NOMO-1 (cell line): ENCODE measurements around the gene ZNF239.
"Not testable (repeated sequence)": the region's sequence is repeated elsewhere in the genome, so short reads cannot be mapped to it uniquely, and the experiment has no call there.

Experiments used
- DNase-seq, 2 experiments: peaks; one replicate each; lab custom pipeline; 2025; ENCODE audit not compliant: unreplicated experiment in 2 of 2; lab: John Stamatoyannopoulos, UW

Gene ZNF239

DNA sequence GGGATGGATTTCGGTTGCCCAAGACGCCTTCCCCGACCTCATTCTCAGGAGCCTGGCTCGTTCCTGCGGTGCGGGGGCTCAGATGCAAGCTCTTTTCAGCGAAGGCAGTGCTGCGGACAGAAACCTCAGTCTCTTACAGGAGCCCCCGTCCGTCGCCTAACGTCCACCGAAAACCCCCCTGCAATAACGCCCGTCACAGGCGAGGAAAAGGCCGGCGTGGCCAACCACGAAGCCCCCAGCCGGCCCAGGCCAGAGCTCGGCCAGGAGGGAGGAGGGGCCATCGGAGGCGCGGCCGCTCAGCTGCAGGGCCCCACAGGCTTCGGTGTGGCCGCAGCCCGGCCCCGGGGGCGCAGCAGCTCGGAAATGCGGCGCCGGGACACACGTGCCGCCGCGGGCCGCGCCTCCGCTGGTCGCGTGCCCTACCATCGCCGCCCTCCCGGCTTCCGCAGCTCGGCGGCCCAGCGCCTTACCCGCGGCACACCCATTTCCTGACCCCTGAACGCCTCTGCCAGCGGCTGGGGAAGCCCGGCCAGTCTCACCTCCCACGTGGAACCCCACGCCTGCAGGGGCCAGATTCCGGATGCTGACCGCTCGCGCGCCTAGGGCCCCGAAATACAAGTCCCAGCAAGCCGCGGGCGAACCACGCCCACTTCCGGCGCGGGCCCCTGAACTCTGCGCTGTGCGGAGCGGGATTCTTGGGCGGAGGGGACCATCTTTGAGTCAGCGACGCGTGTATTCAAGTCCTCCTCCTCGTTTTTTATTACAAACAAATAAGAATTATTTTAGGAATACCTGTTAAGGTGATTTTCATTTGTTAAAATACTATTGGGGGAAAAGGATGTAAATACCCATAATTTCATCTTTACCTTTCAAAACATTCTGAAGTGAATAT is at the start of gene ZNF239:
TSS of gene ZNF239 (minus strand) at position 616 of the 892 bp plus-strand sequence. CDS start 16,537 bp downstream, outside the sequence.
- peak; percentile 29 to 53 for DNase-seq

DNA sequence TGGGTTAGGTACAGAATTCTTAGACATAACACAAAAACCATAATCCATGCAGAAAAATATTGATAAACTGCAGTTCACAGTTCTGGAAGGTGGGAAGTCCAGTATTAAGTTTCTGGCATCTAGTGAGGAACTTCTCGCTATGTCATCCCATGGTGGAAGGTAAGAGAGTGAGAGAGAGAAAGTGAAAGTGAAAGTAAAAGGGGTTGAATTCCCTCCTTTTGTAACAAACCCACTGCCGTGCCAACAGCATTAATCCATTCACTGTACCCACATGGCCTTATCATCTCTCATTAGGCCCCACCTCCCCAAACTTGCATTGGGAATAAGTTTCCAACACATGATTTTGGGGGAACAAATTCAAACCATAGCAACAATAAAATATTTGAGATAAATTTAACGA is 48.9 kb upstream of the ZNF239 start:
- no peak for DNase-seq

DNA sequence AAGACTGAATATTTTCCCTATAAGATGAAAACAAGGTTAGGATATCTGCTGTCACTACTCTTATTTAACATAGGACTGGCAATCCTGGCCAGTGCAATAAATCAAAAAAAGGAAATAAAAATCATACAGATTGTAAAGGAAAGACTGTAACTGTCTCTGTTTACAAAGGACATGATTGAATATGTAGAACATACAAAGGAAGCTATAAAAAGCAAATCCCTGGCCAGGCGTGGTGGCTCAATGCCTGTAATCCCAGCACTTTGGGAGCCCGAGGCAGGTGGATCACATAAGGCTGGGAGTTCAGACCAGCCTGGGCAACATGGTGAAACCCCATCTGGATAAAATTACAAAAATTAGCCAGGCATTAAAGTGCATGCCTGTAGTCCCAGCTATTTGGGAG is 47.6 kb upstream of the ZNF239 start:
- DNase-seq = no peak

DNA sequence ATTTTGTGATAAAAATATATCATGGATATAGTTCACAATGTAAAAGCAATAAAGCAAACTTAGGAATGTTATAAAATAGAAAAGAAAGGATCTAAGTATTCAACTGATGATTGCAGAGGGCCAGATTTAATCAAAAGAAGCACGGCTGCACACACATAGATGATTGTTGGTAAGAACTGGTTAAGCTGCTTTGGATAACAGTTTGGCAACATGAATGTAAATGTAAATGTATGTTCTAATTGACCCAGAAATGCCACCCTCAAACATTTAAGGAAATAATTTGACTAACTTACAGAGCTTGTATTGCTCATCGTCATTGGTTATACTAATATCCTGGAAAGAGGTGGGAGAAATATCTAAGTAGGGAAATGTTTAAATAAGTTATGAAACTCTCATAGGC is 45.0 kb upstream of the ZNF239 start:
- no peak for DNase-seq

DNA sequence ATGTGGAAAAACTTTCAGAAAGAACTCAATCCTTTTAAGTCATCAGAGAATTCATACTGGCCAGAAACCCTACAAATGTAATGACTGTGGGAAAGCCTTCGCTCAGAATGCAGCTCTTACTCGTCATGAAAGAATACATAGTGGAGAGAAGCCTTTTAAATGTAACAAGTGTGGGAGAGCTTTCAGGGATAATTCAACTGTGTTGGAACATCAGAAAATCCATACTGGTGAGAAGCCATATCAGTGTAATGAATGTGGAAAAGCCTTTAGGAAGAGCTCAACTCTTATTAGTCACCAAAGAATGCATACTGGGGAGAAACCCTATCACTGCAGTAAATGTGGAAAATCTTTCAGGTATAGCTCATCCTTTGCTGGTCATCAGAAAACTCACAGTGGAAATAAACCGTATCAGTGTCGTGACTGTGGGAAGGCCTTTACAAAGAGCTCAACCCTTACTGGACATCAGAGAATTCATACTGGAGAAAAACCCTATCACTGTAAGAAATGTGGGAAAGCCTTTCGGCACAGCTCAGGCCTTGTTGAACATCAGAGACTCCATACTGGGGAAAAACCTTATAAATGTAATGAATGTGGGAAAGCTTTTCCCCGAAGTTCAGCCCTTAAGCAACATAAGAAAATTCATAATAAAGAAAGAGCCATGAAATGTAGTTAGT is 42.4 kb upstream of the ZNF239 start:
- no peak for DNase-seq

DNA sequence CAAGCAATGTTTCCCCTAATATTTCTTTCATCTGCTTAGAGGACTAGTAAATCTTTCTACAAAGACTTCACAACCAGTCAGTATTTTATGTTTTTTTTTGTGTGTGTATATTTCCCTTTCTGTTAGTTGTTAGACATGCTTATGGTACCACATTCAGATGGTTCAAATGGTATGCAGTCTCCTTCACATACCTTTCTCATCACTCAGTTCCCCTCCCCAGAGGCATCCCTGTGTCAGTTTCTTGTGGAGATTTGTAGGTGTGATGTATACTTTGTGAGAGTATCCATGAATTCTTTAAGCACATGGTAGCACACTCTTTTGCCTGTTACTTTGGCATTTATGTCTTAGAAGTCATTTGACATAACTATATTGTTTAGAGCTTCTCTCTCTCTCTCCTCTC is 36.2 kb upstream of the ZNF239 start:
- no peak for DNase-seq

DNA sequence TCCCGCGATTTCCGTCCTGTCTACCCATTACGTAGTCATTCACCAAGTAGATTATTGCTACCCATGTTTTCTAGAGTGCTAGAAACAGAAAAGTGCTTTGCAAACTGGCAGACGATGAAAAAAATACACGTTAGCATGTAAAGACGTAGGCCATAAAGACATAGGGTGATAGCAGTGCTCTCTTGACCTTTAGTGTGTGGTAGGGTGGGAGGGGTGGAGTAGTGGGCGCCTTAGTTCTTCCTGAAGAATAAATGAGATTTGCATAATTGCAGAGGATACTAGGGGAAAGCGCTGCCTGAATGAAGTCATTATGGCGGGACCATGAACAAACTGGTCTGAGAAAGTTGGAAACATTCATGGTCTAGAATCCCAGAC is 32.8 kb upstream of the ZNF239 start:
- no peak for DNase-seq

DNA sequence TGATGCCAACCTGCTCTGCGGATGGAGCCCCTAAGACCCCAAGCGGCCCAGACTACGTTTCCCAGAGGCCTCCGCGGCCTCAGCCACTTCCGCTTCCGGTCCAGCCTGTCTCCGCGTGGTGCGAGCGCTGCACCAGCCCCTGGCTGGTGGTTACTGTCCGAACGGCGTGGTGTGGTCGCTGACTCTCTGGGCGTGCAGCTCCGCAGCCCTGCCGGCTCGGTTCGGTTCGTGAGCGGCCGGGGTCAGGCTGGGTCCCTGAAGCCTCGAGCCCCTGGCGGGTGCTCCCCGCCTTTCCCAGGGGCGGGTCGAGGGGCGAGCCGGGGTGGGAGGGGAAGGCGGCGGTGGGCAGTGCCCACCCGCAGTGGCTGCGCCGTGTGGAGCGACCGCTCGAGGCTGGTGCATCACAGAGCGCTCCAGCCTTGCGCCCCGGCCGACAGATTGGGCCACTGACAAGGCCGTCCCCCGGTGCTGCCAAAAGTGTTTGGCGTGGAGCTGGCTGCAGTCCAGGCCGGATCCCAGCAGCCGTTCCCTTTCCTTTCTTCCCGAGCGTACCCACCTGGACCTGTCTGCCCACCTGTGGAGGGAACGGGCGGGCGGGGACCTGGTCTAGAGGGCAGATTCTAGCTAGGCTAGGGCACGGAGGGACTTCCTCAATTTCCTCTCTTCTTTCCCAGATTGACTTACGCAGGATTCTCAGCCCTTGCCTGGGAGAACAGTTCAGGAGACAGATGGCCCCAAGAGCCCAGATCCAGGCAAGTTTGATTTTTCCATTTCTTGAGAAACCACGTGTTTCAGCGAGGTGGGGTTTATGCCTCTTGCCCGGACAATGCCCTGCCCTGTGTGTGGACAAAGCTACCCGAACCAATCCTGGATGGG is 32.1 kb upstream of the ZNF239 start, which contains the start of gene ZNF485:
TSS of gene ZNF485 (plus strand) at position 116 of the 876 bp plus-strand sequence. CDS start at position 729, 613 bp downstream.
- peak; percentile 18 to 71 for DNase-seq

DNA sequence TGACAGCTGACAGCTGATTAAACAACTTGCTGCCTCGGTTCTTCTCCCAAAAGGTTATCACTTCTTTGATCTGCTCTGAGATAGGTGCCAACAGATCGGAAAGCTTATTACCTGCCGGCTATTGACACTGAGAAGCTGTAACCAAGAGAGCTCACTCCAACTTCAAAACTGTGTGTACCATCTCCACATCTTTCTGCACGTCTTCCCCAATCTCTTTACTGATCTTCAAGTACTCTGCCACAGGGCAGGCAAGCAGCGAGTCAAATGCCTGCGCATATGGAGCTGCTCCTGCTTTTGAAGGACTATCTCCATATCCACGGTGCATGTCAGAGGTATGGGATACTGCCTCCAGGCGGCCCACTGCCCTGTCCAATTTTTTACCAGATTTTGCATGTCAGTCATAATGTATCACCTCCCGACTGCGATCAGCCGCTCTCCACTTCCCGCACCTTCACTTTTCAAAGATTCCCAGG is 31.5 kb upstream of the ZNF239 start:
- no peak for DNase-seq

DNA sequence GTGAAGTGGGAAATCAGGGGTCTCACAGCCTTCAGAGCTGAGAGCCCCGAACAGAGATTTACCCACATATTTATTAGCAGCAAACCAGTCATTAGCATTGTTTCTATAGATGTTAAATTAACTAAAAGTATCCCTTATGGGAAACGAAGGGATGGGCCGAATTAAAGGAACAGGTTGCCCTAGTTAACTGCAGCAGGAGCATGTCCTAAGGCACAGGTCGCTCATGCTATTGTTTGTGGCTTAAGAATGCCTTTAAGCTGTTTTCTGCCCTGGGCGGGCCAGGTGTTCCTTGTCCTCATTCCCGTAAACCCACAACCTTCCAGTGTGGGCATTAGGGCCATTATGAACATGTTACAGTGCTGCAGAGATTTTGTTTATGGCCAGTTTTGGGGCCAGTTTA is 27.2 kb upstream of the ZNF239 start:
- not testable (repeated sequence) for DNase-seq

DNA sequence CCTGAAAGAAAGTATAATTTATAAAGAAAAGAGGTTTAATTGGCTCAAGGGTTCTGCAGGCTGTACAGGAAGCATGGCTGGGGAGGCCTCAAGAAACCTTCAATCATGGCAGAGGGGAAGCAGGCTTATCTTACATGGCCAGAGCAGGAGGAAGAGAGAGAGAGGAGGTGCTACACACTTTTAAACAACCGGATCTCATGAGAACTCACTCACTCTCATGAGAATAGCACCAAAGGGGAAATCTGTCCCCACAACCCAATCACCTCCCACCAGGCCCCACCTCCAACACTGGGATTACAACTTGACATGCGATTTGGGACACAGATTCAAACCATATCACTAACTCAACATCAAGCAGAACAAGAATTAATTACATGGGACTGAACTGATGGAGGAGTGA is 24.9 kb upstream of the ZNF239 start:
- no peak for DNase-seq

DNA sequence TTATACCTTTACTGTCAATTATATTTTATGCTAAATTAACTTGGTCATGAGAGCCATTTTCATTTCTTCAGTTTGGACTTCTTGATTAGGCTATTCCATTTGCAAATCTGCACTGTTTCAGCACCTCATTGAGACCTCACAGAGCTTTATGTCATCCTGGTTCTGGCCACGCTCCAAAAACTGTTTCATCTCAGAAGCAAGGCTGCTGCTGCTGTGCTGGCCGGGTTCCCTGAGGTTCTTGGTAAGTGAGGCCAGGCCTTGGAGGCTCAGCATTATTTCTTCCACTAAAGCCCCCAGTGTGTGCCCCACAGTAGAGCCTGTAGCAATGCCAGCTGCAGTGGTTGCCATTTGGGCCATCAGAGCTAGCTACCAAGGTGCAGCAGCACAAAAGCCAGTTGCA is 24.0 kb upstream of the ZNF239 start:
- DNase-seq = no peak

DNA sequence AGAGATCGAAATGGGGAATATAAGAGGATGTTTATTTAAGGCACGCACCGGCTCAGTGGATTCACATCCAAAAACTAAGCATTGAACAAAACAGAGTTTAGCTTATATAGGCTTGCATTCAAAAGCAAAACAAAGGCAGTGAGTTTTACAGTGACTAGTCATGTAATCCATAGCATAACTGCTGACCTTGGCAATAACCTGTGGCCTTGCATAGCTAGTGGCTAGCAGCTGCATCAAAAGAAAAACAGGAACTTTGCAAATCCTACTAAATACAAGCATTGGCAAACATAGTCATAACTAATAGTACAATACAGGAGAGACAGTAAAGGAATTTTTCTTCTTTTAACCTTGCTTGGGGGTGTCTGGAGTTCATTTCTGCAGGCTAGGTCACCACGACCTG is 22.1 kb upstream of the ZNF239 start:
- DNase-seq = peak; percentile 38 to 83

DNA sequence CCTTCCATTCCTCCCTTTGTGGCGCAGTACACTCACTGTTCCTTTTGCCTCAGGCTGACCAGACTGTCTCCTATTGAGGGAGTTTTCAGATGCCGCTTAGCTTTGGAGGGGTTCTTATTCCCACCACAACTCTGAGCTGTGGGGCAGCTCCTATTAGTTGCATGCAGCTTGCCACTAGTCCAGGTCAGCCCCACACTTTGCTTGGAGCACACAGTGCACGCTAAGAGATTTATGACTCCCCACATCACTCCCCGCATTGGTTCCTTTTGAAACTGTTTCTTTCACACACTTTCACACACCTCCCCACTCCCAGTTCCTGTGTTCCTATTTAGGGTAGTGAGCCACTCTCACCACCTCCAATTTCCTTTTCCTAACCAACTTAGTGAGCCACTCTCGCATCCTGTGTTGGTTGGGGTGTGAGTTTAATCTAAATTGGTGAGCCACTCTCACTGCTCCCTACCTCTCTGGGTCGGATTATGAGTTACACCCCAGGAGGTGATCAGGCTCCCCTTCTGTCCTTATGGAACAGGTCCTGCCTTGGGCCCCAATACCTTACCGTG is 21.4 kb upstream of the ZNF239 start:
- peak; percentile 47 to 63 for DNase-seq

DNA sequence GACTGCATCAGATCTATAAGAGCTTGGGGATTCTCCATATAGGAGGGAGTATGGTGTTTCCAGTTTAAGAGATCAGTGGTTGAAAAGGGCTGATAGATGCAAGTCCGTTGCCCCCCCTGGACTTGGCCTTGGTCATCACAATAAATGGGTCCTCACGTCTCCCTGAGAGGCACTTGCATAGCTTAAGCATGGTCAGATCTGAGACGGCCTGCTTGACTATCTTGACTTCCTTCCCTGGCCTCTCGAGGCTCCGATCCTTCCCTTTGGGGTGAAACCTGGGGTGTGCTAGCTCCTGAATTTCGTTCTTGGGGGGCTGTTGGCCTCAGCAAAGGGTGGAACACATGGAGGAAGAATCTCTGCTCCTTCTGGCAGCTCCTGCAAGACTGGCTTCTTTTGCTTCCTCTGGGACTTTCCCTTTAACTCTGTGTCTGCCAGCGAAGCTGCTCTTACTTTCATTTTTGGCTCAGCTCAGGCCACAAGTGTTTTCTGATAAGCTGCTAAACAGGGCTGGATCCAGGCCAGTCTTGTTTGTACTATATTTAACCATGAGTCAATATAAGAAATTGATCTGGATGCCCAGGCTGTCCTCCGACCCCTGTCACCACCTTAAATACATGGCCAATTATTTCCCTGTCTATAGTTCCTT is 20.7 kb upstream of the ZNF239 start:
- peak; percentile 12 to 32 for DNase-seq

DNA sequence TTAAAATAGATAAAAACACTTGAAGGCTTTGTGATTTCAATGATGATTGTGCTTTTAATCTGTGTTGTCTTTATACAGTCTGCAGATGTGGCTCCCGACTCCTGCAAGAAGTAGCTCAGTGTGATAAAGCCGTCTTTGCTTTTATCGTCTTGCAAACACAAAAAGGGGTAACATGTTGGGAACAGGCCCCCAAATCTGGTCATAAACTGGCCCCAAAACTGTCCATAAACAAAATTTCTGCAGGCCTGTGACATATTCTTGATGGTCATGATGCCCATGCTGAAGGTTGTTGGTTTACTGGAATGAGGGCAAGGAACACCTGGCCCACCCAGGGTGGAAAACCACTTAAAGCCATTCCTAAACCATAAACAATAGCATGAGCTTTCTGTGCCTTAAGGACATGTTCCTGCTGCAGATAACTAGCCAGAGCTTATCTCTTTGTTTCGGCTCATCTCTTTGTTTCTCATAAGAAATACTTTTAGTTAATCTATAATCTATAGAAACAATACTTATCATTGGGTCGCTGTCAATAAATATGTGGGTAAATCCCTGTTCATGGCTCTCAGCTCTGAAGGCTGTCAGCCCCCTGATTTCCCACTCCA is 17.0 kb upstream of the ZNF239 start:
- DNase-seq = no peak

DNA sequence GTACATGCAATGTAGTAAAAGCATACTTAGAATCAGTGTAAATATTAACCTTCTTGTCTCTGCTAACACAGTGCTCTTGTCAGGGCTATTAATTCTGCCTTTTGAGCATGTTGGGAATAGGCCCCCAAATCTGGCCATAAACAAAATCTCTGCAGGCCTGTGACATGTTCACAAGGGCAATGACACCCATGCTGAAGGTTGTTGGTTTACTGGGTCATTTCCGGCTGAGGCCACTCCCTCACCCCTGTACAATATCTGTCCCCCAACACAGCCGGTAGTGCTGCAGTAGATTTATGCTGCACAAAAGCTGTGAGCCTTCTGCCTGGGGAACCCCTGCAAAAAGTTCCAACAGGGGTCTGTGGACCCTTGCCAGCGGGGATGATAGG is 12.3 kb upstream of the ZNF239 start:
- not testable (repeated sequence) for DNase-seq

DNA sequence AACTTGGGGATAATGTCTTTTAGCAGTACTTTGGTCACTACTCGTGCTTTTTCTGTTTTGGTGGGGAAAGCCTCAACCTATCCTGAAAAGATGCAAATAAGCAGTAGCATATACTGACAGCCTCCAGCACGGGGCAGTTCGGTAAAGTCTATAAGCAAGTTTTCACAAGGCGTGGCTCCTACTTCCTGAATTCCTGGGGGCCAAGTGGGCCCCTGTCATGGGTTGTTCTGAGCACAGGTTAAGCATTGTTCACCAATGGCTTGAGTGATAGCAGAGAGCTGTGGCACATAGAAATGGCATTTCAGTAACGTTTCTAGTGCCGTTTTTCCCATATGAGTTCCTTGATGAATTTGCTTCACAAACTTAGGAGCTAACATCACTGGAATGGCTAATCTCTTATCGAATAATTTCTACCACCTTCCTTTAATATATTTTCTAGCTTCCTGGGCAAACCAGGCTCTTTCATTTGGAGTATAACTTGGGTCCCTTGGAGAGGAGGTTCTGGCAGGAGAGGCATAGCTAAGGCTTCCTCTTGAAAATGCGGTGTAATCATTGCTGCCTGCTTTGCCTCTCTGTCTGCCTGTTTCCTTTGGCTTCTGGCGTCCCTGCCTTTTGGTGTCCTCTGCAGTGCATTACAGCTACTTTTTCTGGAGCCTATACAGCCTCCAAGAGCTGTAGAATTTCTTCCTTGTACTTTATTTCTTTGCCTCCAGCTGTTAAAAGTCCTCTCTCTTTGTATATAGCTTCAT is 11.7 kb upstream of the ZNF239 start:
- no peak for DNase-seq

DNA sequence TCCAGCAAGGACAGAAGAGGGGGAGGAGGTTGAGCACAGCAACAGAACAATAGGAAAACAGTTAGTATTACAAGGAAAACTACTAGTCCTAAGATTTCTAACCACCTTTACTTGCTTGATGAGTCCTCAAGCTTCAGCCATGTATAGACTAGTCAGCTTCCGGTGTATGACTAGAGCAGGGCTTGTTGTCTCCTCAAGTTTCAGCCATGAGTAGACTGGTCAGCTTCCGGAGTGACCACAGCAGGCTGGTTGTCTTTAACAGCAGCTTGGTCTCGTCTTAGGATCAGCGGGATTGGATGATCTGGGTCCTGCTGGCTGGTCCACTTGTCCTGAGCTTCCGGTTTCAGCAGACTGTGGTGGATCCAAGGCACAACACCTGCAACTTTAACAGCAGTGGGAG is 10.6 kb upstream of the ZNF239 start:
- no peak for DNase-seq
